Measurements from ENCODE around the gene IL4R. TPM values are rescaled to one million over a fixed set of nuclear protein-coding genes. Genes with fewer than 3 reads are reported as not detected.
A peak's percentile ranks its signal among the peaks of the same experiment; 100 is the strongest.

The IL4R gene
- total and polyA plus RNA-seq, 2 of the 13 experiments (the other 11 are each of a cell fraction or from before 2014, with no cell fraction given), result 15.9 to 49.6 TPM

GRCh38 chr16:27313422-27314160 is at the start of gene IL4R (continued):
- peak; percentile 81 for TF ChIP-seq POGK (CRISPR knock-in tag; conservative IDR thresholded peaks at IDR 0.05)
- TF ChIP-seq NR2F6 (IDR thresholded peaks at IDR 0.05), result no peak; the same call in 1 of the 2 replicates
- 0 out of 2 replicates have a peak, but pooled peaks have one; percentile 53 for TF ChIP-seq NR2F6 (CRISPR knock-in tag; IDR thresholded peaks at IDR 0.05)
- TF ChIP-seq HOXD1 (CRISPR knock-in tag; IDR thresholded peaks at IDR 0.05), result no peak; the same call in 1 of the 2 replicates
- TF ChIP-seq ZNF816 (CRISPR knock-in tag; IDR thresholded peaks at IDR 0.05; ENCODE audit: borderline replicate concordance), result peak; percentile 64; the same call in 1 of the 2 replicates
- peak; percentile 45; the same call in 1 of the 2 replicates for TF ChIP-seq TCF7 (IDR thresholded peaks at IDR 0.05; ENCODE audit: low read depth)
- TF ChIP-seq CBFB (CRISPR knock-in tag; IDR thresholded peaks at IDR 0.05), result no peak
- TF ChIP-seq AHR (CRISPR knock-in tag; IDR thresholded peaks at IDR 0.05), result no peak
- peak; percentile 86 for TF ChIP-seq POLR2G (IDR thresholded peaks at IDR 0.05; ENCODE audit: low read depth, low read length)
- no peak for TF ChIP-seq SUZ12 (IDR thresholded peaks at IDR 0.05; ENCODE audit: low read depth, low read length)
- TF ChIP-seq, protein P1, sequence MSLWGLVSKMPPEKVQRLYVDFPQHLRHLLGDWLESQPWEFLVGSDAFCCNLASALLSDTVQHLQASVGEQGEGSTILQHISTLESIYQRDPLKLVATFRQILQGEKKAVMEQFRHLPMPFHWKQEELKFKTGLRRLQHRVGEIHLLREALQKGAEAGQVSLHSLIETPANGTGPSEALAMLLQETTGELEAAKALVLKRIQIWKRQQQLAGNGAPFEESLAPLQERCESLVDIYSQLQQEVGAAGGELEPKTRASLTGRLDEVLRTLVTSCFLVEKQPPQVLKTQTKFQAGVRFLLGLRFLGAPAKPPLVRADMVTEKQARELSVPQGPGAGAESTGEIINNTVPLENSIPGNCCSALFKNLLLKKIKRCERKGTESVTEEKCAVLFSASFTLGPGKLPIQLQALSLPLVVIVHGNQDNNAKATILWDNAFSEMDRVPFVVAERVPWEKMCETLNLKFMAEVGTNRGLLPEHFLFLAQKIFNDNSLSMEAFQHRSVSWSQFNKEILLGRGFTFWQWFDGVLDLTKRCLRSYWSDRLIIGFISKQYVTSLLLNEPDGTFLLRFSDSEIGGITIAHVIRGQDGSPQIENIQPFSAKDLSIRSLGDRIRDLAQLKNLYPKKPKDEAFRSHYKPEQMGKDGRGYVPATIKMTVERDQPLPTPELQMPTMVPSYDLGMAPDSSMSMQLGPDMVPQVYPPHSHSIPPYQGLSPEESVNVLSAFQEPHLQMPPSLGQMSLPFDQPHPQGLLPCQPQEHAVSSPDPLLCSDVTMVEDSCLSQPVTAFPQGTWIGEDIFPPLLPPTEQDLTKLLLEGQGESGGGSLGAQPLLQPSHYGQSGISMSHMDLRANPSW (CRISPR knock-in tag; IDR thresholded peaks at IDR 0.05; ENCODE audit: borderline replicate concordance), result no peak
- TF ChIP-seq ZNF713 (CRISPR knock-in tag; IDR thresholded peaks at IDR 0.05), result no peak
- TF ChIP-seq ZNF776 (CRISPR knock-in tag; IDR thresholded peaks at IDR 0.05), result peak; percentile 75; the same call in 1 of the 2 replicates
- peak; percentile 53; the same call in 1 of the 2 replicates for TF ChIP-seq ATF3 (CRISPR knock-in tag; IDR thresholded peaks at IDR 0.05)
- TF ChIP-seq, protein P2, sequence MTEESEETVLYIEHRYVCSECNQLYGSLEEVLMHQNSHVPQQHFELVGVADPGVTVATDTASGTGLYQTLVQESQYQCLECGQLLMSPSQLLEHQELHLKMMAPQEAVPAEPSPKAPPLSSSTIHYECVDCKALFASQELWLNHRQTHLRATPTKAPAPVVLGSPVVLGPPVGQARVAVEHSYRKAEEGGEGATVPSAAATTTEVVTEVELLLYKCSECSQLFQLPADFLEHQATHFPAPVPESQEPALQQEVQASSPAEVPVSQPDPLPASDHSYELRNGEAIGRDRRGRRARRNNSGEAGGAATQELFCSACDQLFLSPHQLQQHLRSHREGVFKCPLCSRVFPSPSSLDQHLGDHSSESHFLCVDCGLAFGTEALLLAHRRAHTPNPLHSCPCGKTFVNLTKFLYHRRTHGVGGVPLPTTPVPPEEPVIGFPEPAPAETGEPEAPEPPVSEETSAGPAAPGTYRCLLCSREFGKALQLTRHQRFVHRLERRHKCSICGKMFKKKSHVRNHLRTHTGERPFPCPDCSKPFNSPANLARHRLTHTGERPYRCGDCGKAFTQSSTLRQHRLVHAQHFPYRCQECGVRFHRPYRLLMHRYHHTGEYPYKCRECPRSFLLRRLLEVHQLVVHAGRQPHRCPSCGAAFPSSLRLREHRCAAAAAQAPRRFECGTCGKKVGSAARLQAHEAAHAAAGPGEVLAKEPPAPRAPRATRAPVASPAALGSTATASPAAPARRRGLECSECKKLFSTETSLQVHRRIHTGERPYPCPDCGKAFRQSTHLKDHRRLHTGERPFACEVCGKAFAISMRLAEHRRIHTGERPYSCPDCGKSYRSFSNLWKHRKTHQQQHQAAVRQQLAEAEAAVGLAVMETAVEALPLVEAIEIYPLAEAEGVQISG (CRISPR knock-in tag; IDR thresholded peaks at IDR 0.05), result peak; percentile 79
- no peak for TF ChIP-seq SIN3B (IDR thresholded peaks at IDR 0.05; ENCODE audit: low read length)
- TF ChIP-seq NPAS2 (CRISPR knock-in tag; IDR thresholded peaks at IDR 0.05; ENCODE audit: borderline replicate concordance), result no peak
- TF ChIP-seq JUND (CRISPR knock-in tag; IDR thresholded peaks at IDR 0.05), result no peak
- 0 out of 2 replicates have a peak, but pooled peaks have one; percentile 73 for TF ChIP-seq NFATC3 (CRISPR knock-in tag; IDR thresholded peaks at IDR 0.05)
- TF ChIP-seq, protein P3, sequence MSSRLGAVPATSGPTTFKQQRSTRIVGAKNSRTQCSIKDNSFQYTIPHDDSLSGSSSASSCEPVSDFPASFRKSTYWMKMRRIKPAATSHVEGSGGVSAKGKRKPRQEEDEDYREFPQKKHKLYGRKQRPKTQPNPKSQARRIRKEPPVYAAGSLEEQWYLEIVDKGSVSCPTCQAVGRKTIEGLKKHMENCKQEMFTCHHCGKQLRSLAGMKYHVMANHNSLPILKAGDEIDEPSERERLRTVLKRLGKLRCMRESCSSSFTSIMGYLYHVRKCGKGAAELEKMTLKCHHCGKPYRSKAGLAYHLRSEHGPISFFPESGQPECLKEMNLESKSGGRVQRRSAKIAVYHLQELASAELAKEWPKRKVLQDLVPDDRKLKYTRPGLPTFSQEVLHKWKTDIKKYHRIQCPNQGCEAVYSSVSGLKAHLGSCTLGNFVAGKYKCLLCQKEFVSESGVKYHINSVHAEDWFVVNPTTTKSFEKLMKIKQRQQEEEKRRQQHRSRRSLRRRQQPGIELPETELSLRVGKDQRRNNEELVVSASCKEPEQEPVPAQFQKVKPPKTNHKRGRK (CRISPR knock-in tag; IDR thresholded peaks at IDR 0.05), result no peak
- no peak for TF ChIP-seq ZNF354B (CRISPR knock-in tag; IDR thresholded peaks at IDR 0.05)
- peak; percentile 70; the same call in 1 of the 2 replicates for TF ChIP-seq ZNF644 (CRISPR knock-in tag; IDR thresholded peaks at IDR 0.05; ENCODE audit: low read depth)

Measured in HepG2 (cell line).